ENCODE data around the gene SRSF12. TPM values are rescaled to one million over a fixed set of nuclear protein-coding genes. Genes with fewer than 3 reads are reported as not detected.
"Not testable (repeated sequence)": the region's sequence is repeated elsewhere in the genome, so short reads cannot be mapped to it uniquely, and the experiment has no call there.

Gene SRSF12
- total RNA-seq, 2 donors from 2014 or later: 9.2 to 17.8 TPM

DNA sequence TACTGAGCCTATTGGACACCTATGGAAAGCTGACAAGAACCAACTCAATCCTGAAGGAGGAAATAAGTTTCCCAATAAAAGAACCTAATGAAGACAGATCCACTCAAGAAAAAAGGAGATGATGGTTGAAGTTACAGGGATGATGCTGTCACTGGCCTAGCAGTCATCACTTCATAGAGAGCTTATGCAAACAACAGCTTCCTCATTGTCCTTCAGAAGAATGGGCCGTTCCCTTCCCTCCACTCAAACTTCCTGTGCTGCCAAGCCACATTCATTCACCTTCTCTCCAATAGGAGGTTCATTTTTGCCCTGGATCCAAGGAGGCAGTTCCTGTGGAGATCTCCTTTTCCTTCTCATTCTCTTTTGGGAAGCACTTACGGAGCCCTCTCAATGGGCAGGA, 14.2 kb upstream of the SRSF12 start:
- 78 to 85% methylated on average over 1 to 2 of the region's 2 CpGs for WGBS, 2 experiments (ENCODE audit: insufficient coverage in 1 of 2, insufficient read length in 1 of 2)
- peaks cover 10% of the 10 kb centered on the region for H3K9me3 ChIP-seq (ENCODE audit: control insufficient read depth, low read length)
- H3K27me3 ChIP-seq (ENCODE audit: control insufficient read depth, insufficient read depth, low read length, poor library complexity, severe bottlenecking): peaks cover 8% of the 10 kb centered on the region
- no peak overlapping the region for H3K9ac ChIP-seq (ENCODE audit: extremely low read depth, low read length, poor library complexity, severe bottlenecking)
- H3K4me3 ChIP-seq (ENCODE audit: low read length): no peak overlapping the region
- TF ChIP-seq, protein P1, sequence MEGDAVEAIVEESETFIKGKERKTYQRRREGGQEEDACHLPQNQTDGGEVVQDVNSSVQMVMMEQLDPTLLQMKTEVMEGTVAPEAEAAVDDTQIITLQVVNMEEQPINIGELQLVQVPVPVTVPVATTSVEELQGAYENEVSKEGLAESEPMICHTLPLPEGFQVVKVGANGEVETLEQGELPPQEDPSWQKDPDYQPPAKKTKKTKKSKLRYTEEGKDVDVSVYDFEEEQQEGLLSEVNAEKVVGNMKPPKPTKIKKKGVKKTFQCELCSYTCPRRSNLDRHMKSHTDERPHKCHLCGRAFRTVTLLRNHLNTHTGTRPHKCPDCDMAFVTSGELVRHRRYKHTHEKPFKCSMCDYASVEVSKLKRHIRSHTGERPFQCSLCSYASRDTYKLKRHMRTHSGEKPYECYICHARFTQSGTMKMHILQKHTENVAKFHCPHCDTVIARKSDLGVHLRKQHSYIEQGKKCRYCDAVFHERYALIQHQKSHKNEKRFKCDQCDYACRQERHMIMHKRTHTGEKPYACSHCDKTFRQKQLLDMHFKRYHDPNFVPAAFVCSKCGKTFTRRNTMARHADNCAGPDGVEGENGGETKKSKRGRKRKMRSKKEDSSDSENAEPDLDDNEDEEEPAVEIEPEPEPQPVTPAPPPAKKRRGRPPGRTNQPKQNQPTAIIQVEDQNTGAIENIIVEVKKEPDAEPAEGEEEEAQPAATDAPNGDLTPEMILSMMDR (conservative IDR thresholded peaks at IDR 0.05): no peak
- peaks cover 83% of the 10 kb centered on the region for H3K27me3 Mint-ChIP-seq (ENCODE audit: insufficient read depth)
- H3K27ac ChIP-seq (ENCODE audit: low read depth, low read length): no peak overlapping the region
- no peak overlapping the region for H3K27ac Mint-ChIP-seq
- peaks cover 43% of the 10 kb centered on the region for H3K9me3 Mint-ChIP-seq
- H3K4me1 ChIP-seq (ENCODE audit: control insufficient read depth, insufficient read depth, low read length): no peaks in the 10 kb centered on the region
- H3K4me3 Mint-ChIP-seq: no peak overlapping the region
- no peak for DNase-seq
- no peaks in the 10 kb centered on the region for H3K4me1 Mint-ChIP-seq
- H3K36me3 Mint-ChIP-seq (ENCODE audit: low read depth): peaks cover 2% of the 10 kb centered on the region
- no peaks in the 10 kb centered on the region for H3K36me3 ChIP-seq (ENCODE audit: control insufficient read depth, insufficient read depth, low read length)

DNA sequence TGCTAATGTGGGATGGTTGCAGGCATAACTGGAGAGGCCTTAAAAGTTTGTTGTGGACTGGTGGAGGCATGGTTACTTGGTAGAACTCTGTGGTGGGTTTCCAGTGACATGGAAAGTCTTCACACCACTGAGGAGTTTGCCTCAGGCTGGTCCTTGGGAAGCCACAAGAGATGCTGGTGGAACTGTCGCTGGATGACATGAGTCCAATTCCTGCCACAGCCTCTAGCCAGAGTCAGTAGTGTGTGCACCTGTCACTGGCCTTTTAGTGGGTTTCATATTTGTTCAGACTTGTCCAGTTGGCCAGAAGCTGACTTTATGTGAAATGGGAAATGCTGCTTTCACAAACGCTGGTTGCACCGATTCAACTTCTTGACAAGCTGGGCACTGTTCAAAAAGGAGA, 13.7 kb upstream of the SRSF12 start:
- H3K27me3 ChIP-seq (ENCODE audit: control insufficient read depth, insufficient read depth, low read length, poor library complexity, severe bottlenecking): peaks cover 8% of the 10 kb centered on the region
- TF ChIP-seq, protein P1 (conservative IDR thresholded peaks at IDR 0.05): no peak
- peaks cover 2% of the 10 kb centered on the region for H3K36me3 Mint-ChIP-seq (ENCODE audit: low read depth)
- 92% methylated on average over 3 of the region's 3 CpGs for WGBS, 2 experiments (ENCODE audit: insufficient coverage in 1 of 2, insufficient read length in 1 of 2)
- H3K9me3 Mint-ChIP-seq: peaks cover 47% of the 10 kb centered on the region
- H3K4me1 ChIP-seq (ENCODE audit: control insufficient read depth, insufficient read depth, low read length): no peaks in the 10 kb centered on the region
- H3K36me3 ChIP-seq (ENCODE audit: control insufficient read depth, insufficient read depth, low read length): no peaks in the 10 kb centered on the region
- no peak overlapping the region for H3K4me3 ChIP-seq (ENCODE audit: low read length)
- H3K27ac Mint-ChIP-seq: no peak overlapping the region
- no peak overlapping the region for H3K9ac ChIP-seq (ENCODE audit: extremely low read depth, low read length, poor library complexity, severe bottlenecking)
- DNase-seq: no peak
- peaks cover 10% of the 10 kb centered on the region for H3K9me3 ChIP-seq (ENCODE audit: control insufficient read depth, low read length)
- no peaks in the 10 kb centered on the region for H3K4me1 Mint-ChIP-seq
- no peak overlapping the region for H3K4me3 Mint-ChIP-seq
- peaks cover 82% of the 10 kb centered on the region for H3K27me3 Mint-ChIP-seq (ENCODE audit: insufficient read depth)
- H3K27ac ChIP-seq (ENCODE audit: low read depth, low read length): no peak overlapping the region

DNA sequence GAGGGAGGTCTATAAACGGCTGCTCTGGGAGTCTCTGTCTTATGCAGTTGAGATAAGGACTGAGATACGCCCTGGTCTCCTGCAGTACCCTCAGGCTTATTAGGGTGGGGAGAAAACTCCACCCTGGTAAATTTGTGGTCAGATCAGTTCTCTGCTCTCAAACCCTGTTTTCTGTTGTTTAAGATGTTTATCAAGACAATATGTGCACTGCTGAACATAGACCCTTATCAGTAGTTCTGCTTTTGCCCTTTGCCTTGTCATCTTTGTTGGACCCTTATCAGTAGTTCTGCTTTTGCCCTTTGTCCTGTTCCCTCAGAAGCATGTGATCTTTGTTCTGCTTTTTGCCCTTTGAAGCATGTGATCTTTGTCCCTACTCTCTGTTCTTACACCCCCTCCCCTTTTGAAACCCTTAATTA, 10.4 kb upstream of the SRSF12 start:
- peaks cover 10% of the 10 kb centered on the region for H3K9me3 ChIP-seq (ENCODE audit: control insufficient read depth, low read length)
- H3K27me3 ChIP-seq (ENCODE audit: control insufficient read depth, insufficient read depth, low read length, poor library complexity, severe bottlenecking); H3K36me3 Mint-ChIP-seq (ENCODE audit: low read depth); H3K27ac ChIP-seq (ENCODE audit: low read depth, low read length); H3K27ac Mint-ChIP-seq; H3K9ac ChIP-seq (ENCODE audit: extremely low read depth, low read length, poor library complexity, severe bottlenecking); H3K4me3 Mint-ChIP-seq; H3K4me1 ChIP-seq (ENCODE audit: control insufficient read depth, insufficient read depth, low read length); H3K4me1 Mint-ChIP-seq; H3K4me3 ChIP-seq (ENCODE audit: low read length); DNase-seq; H3K36me3 ChIP-seq (ENCODE audit: control insufficient read depth, insufficient read depth, low read length): not testable (repeated sequence)
- WGBS, 2 experiments (ENCODE audit: insufficient coverage in 1 of 2, insufficient read length in 1 of 2): 93 to 94% methylated on average over 2 of the region's 2 CpGs
- peaks cover 52% of the 10 kb centered on the region for H3K27me3 Mint-ChIP-seq (ENCODE audit: insufficient read depth)
- H3K9me3 Mint-ChIP-seq: peaks cover 31% of the 10 kb centered on the region

DNA sequence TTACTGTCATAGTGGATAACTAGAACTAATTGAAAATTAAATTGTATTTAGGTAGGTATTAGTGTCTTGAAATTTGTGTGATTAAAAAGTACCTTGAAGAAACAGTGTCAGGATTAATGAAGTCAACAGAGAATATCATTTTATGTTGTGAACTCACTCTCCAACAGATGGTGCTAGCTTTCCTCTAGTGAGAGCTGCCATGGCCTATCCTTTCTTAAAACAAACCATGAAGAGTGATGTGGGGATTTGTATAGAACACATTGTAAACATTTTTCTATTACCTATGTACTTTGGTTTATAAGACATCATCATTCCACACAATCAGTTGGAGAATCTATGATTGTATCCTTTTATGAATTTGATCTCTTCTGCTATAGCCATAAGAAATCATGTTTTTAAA, 4.8 kb upstream of the SRSF12 start:
- Histone ChIP-seq H3K27me3 (ENCODE audit: control insufficient read depth, insufficient read depth, low read length, poor library complexity, severe bottlenecking) (peaks cover 13% of the 10 kb centered on the region), H3K9ac (ENCODE audit: extremely low read depth, low read length, poor library complexity, severe bottlenecking) (no peak overlapping the region), H3K9me3 (ENCODE audit: control insufficient read depth, low read length) (no peaks in the 10 kb centered on the region), H3K4me1 (ENCODE audit: control insufficient read depth, insufficient read depth, low read length) (no peaks in the 10 kb centered on the region), H3K4me3 (ENCODE audit: low read length) (no peak overlapping the region), H3K36me3 (ENCODE audit: control insufficient read depth, insufficient read depth, low read length) (no peaks in the 10 kb centered on the region), H3K27ac (ENCODE audit: low read depth, low read length) (no peak overlapping the region)
- Mint-ChIP-seq H3K27ac (no peak overlapping the region), H3K4me3 (no peak overlapping the region), H3K36me3 (ENCODE audit: low read depth) (no peaks in the 10 kb centered on the region), H3K4me1 (no peaks in the 10 kb centered on the region), H3K9me3 (peaks cover 9% of the 10 kb centered on the region), H3K27me3 (ENCODE audit: insufficient read depth) (peaks cover 31% of the 10 kb centered on the region)
- TF ChIP-seq, protein P1 (conservative IDR thresholded peaks at IDR 0.05): peak; percentile 74
- DNase-seq: no peak

All from endodermal cell (in vitro differentiated cells).